ENCODE results near the gene MAPKAPK3. TPM values are rescaled to one million over a fixed set of nuclear protein-coding genes. Genes with fewer than 3 reads are reported as not detected.
A peak's percentile ranks its signal among the peaks of the same experiment; 100 is the strongest.
"Not testable (repeated sequence)": the region's sequence is repeated elsewhere in the genome, so short reads cannot be mapped to it uniquely, and the experiment has no call there.

Gene MAPKAPK3
- total RNA-seq, 1 donor from 2014 or later, result 23.7 TPM

DNA sequence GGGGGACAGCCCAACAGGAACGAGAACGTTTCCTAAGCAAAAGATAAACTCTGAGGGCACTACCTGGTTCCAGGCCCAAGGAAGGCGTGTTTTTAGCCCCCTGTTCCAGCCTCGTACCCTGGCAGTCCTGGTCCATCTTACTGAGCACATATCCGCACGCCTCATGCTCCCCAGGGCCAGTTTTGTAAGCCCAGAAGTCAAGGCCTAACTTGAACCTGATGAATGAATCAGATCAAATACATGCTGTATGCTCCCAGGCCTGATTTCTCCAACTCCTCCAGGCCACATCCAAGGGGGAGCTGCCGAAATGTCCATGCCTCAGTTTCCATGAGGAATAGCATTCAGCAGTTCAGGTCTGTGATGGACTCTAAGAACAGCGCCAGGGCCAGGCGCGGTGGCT is 43.4 kb downstream of the MAPKAPK3 start:
- H3K27me3 ChIP-seq, result no peaks in the 10 kb centered on the region
- H3K4me3 ChIP-seq, result no peak overlapping the region
- TF ChIP-seq, protein P1, sequence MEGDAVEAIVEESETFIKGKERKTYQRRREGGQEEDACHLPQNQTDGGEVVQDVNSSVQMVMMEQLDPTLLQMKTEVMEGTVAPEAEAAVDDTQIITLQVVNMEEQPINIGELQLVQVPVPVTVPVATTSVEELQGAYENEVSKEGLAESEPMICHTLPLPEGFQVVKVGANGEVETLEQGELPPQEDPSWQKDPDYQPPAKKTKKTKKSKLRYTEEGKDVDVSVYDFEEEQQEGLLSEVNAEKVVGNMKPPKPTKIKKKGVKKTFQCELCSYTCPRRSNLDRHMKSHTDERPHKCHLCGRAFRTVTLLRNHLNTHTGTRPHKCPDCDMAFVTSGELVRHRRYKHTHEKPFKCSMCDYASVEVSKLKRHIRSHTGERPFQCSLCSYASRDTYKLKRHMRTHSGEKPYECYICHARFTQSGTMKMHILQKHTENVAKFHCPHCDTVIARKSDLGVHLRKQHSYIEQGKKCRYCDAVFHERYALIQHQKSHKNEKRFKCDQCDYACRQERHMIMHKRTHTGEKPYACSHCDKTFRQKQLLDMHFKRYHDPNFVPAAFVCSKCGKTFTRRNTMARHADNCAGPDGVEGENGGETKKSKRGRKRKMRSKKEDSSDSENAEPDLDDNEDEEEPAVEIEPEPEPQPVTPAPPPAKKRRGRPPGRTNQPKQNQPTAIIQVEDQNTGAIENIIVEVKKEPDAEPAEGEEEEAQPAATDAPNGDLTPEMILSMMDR (IDR thresholded peaks at IDR 0.05), result no peak
- H3K36me3 ChIP-seq, result no peaks in the 10 kb centered on the region
- H3K27ac ChIP-seq, result no peak overlapping the region
- DNase-seq (ENCODE audit: low spot score in 2 of 2), result peak in 1 of 2 donors; percentile 24
- H3K4me1 ChIP-seq, result no peaks in the 10 kb centered on the region
- intact Hi-C loops (cut with DNase I), result no loop called here
- no peaks in the 10 kb centered on the region for H3K9me3 ChIP-seq

DNA sequence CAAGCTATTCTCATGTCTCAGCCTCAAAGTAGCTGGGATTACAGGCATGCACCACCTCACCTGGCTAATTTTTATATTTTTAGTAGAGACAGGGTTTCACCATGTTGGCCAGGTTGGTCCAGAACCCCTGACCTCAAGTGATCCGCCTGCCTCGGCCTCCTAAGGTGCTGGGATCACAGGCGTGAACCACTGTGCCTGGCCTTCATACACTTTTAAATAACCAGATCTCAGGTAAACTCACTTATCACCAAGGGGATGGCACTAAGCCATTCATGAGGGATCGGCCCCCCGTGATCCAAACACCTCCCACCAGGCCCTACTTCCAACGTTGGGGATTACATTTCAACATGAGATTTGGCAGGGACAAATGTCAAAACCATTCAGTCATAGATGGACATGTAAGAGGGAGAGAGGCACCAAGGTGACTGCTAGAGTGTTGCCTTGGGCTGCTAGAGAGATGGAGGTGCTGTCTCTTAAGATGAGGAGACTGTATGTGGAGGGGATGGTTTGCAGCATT is 44.4 kb downstream of the MAPKAPK3 start:
- peak in 1 of 2 donors; percentile 21 for DNase-seq (ENCODE audit: low spot score in 2 of 2)

DNA sequence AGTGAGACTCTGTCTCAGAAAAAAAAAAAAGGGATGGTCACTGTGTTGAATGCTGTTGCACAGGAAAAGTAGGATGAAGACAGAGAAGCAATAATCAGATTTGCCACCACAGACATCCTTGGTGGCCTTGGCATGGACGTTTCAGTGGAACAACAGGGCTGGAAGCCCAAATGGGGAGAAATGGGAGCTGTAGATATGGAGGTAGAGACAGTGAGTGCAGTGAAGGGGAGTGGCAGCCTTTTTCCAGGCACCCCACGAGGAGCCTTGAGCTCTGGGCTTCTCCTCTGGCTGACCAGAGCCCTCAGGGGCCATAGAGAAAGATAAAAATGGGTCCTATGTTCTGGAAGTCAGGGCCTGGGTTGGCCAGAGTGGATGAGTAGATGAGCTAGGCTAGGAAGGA is 45.5 kb downstream of the MAPKAPK3 start:
- no peaks in the 10 kb centered on the region for H3K4me1 ChIP-seq
- TF ChIP-seq, protein P1 (IDR thresholded peaks at IDR 0.05), result no peak
- H3K4me3 ChIP-seq, result no peak overlapping the region
- no peaks in the 10 kb centered on the region for H3K9me3 ChIP-seq
- peak in 1 of 2 donors; percentile 38 for DNase-seq (ENCODE audit: low spot score in 2 of 2)
- intact Hi-C loops (cut with DNase I), result no loop called here
- no peak overlapping the region for H3K27ac ChIP-seq
- no peaks in the 10 kb centered on the region for H3K27me3 ChIP-seq
- H3K36me3 ChIP-seq, result no peaks in the 10 kb centered on the region

More for the DNA sequence above, 44.4 kb downstream of the MAPKAPK3 start:
- Histone ChIP-seq H3K4me3 (no peak overlapping the region), H3K36me3 (no peaks in the 10 kb centered on the region), H3K27me3 (no peaks in the 10 kb centered on the region), H3K27ac (no peak overlapping the region), H3K9me3 (no peaks in the 10 kb centered on the region), H3K4me1 (no peaks in the 10 kb centered on the region)
- intact Hi-C loops (cut with DNase I), result no loop called here
- TF ChIP-seq, protein P1 (IDR thresholded peaks at IDR 0.05), result no peak

DNA sequence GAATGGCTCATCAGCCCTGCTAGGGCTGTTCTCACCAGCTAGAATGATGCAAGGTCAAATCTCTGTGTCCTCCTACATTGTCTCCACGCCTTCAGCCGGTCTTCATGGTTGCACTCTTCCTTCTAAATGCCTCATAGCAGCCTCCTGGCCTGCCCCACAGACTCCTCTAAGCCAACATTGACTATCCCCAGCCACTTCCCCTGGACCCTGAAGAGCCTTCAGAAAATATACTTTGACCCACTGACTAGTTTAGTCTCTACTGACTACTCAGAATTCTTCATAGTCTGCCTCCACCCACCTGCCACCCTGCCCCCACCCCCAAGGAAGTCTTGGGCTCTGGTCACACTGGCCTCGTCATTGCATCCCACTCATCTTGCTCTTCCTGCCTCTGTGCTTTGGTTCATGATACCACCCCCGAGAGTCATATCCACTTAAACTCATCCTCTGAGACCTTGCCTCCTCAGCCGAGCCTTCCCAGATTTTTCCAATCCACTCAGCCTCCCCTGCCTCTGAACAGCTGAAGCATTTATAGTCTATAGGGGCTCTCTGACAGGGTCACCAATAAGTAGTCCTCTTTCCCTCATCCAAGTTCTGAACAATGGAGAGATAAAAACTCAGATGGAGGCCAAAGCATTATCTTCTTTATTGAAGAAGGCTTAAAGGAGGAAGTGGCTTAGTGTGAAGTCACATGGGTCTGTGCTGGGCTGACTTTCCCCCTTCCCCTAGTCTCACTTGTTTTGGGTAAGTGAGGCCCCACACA is 48.3 kb downstream of the MAPKAPK3 start:
- no peaks in the 10 kb centered on the region for H3K4me1 ChIP-seq
- no peak overlapping the region for H3K27ac ChIP-seq
- intact Hi-C loops (cut with DNase I), result no loop called here
- H3K4me3 ChIP-seq, result no peak overlapping the region
- H3K27me3 ChIP-seq, result no peaks in the 10 kb centered on the region
- TF ChIP-seq, protein P1 (IDR thresholded peaks at IDR 0.05), result no peak
- no peaks in the 10 kb centered on the region for H3K36me3 ChIP-seq
- DNase-seq (ENCODE audit: low spot score in 2 of 2), result no peak
- H3K9me3 ChIP-seq, result no peaks in the 10 kb centered on the region

DNA sequence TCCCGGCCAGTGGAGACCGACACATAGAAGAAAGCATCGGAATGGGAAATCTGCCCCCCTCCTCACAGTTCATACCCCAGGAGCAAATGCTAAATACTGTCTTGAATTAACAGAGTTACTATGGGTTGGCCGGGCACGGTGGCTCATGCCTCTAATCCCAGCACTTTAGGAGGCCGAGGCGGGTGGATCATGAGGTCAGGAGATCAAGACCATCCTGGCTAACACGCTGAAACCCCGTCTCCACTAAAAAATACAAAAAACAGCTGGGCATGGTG is 48.8 kb downstream of the MAPKAPK3 start:
- H3K36me3 ChIP-seq; DNase-seq (ENCODE audit: low spot score in 2 of 2); H3K27me3 ChIP-seq; H3K4me3 ChIP-seq; H3K27ac ChIP-seq; H3K4me1 ChIP-seq; H3K9me3 ChIP-seq; intact Hi-C loops (cut with DNase I): not testable (repeated sequence)

DNA sequence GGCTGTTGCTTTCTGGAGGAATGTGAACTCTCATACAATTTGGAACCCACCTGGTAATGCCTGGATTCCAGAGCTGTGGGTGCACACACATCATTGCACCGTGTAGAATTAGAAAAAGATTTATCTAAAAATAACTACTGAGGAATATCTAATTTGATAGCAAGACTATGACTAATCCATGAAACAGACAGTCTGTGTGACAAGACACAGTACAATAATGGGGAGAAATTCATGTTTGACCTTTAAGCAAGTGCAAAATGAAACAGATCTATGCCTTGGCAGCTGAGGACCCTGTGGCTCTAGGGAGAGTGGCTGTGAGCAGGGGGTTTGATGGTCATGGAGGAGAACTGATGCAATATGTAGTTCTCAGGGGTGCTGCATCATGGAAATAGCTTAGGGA is 49.9 kb downstream of the MAPKAPK3 start:
- Histone ChIP-seq H3K4me1 (no peaks in the 10 kb centered on the region), H3K27ac (no peak overlapping the region), H3K9me3 (no peaks in the 10 kb centered on the region), H3K27me3 (no peaks in the 10 kb centered on the region), H3K36me3 (no peaks in the 10 kb centered on the region), H3K4me3 (no peak overlapping the region)
- DNase-seq (ENCODE audit: low spot score in 2 of 2), result no peak
- TF ChIP-seq, protein P1 (IDR thresholded peaks at IDR 0.05), result no peak
- intact Hi-C loops (cut with DNase I), result no loop called here
